MM.1S (cell line): ENCODE data around the gene DNAH10.
A peak's percentile ranks its signal among the peaks of the same experiment; 100 is the strongest.

Experiments used
- DNase-seq: peaks from one replicate; pipeline ENCODE4 v3.0.0-alpha.2; 2015
- H2AFZ ChIP-seq: fragments of 300-600 bp; sonication (generic); 2 replicates; pipeline ENCODE4 v1.6.0; 2016; ENCODE audit warnings: antibody characterized with exemption, low read length
- H3F3A ChIP-seq: fragments of 300-600 bp; sonication (generic); 2 replicates; pipeline ENCODE4 v1.6.1; 2016; ENCODE audit warnings: mild to moderate bottlenecking, antibody characterized with exemption, low read length, moderate library complexity, mixed read lengths; ENCODE audit not compliant: insufficient read depth
- H3K27ac ChIP-seq: fragments of 300-600 bp; sonication (generic); 2 replicates; pipeline ENCODE4 v1.5.1; 2016; ENCODE audit warnings: mild to moderate bottlenecking, low read length
- H3K27me3 ChIP-seq: fragments of 300-600 bp; sonication (generic); replicated peaks from 2 replicates; pipeline ENCODE4 v1.6.0; 2016; ENCODE audit warnings: low read length; ENCODE audit not compliant: insufficient read depth
- H3K36me3 ChIP-seq: fragments of 300-600 bp; sonication (generic); replicated peaks from 2 replicates; pipeline ENCODE4 v1.6.1; 2016; ENCODE audit warnings: mild to moderate bottlenecking, low read length, mixed read lengths; ENCODE audit not compliant: insufficient read depth
- H3K4me1 ChIP-seq: fragments of 300-600 bp; sonication (generic); 2 replicates; pipeline ENCODE4 v1.6.1; 2016; ENCODE audit warnings: low read length, mixed read lengths
- H3K4me2 ChIP-seq: fragments of 300-600 bp; sonication (generic); 2 replicates; pipeline ENCODE4 v1.6.0; 2016; ENCODE audit warnings: low read depth, low read length
- H3K4me3 ChIP-seq: fragments of 300-600 bp; sonication (generic); 2 replicates; pipeline ENCODE4 v1.5.1; 2016; ENCODE audit warnings: low read length, mixed read lengths
- H3K79me2 ChIP-seq: fragments of 300-600 bp; sonication (generic); 2 replicates; pipeline ENCODE4 v1.6.1; 2016; ENCODE audit warnings: mixed run types, low read length, mixed read lengths
- H3K9ac ChIP-seq: fragments of 300-600 bp; sonication (generic); 2 replicates; pipeline ENCODE4 v1.6.1; 2016; ENCODE audit warnings: low read length, mixed read lengths
- H3K9me2 ChIP-seq: fragments of 300-600 bp; sonication (generic); replicated peaks from 2 replicates; pipeline ENCODE4 v1.6.1; 2016; ENCODE audit warnings: mild to moderate bottlenecking, low read length, mixed read lengths; ENCODE audit not compliant: insufficient read depth
- H3K9me3 ChIP-seq: fragments of 300-600 bp; sonication (generic); replicated peaks from 2 replicates; pipeline ENCODE4 v1.6.1; 2016; ENCODE audit warnings: mild to moderate bottlenecking, low read length, mixed read lengths; ENCODE audit not compliant: insufficient read depth
- H4K20me1 ChIP-seq: fragments of 300-600 bp; sonication (generic); 2 replicates; pipeline ENCODE4 v1.6.1; 2016; ENCODE audit warnings: mild to moderate bottlenecking, low read length, moderate library complexity, mixed read lengths; ENCODE audit not compliant: insufficient read depth
- CTCF ChIP-seq: fragments of 300-600 bp; sonication (generic); IDR thresholded peaks from 2 replicates; pipeline ENCODE4 v1.5.1; 2016; ENCODE audit warnings: antibody characterized with exemption, low read length, mixed read lengths
- EZH2 ChIP-seq: fragments of 300-600 bp; sonication (generic); optimal IDR thresholded peaks from 2 replicates; pipeline ENCODE3; 2017; ENCODE audit warnings: low read depth, mild to moderate bottlenecking, antibody characterized with exemption, low read length, mixed read lengths
- EZH2phosphoT487 ChIP-seq: fragments of 300-600 bp; sonication (generic); IDR thresholded peaks from 2 replicates; pipeline ENCODE4 v1.6.1; 2018; ENCODE audit warnings: antibody characterized with exemption, low read length

DNAH10 gene

GRCh38 chr12:123979566-123979965, 217.5 kb downstream of the DNAH10 start:
- DNase-seq: no peak
- Histone ChIP-seq H3K4me3 (no peak overlapping the region), H3K27me3 (no peaks in the 10 kb centered on the region), H3K4me1 (no peaks in the 10 kb centered on the region), H3K79me2 (peaks cover 48% of the 10 kb centered on the region), H3K9ac (no peak overlapping the region), H3K27ac (no peak overlapping the region), H2AFZ (no peak overlapping the region), H3K9me2 (no peaks in the 10 kb centered on the region), H3K36me3 (no peaks in the 10 kb centered on the region), H3K4me2 (no peak overlapping the region), H3F3A (no peaks in the 10 kb centered on the region), H3K9me3 (no peaks in the 10 kb centered on the region), H4K20me1 (no peaks in the 10 kb centered on the region)
- TF ChIP-seq EZH2 (no peak), EZH2phosphoT487 (no peak), CTCF (no peak)

GRCh38 chr12:123982269-123982668, 220.2 kb downstream of the DNAH10 start:
- Histone ChIP-seq H3K9me2 (no peaks in the 10 kb centered on the region), H3K36me3 (no peaks in the 10 kb centered on the region), H3K9me3 (no peaks in the 10 kb centered on the region), H3K4me1 (no peaks in the 10 kb centered on the region), H3K4me3 (no peak overlapping the region), H3F3A (no peaks in the 10 kb centered on the region), H4K20me1 (no peaks in the 10 kb centered on the region), H2AFZ (no peak overlapping the region), H3K27ac (no peak overlapping the region), H3K27me3 (no peaks in the 10 kb centered on the region), H3K4me2 (no peak overlapping the region), H3K79me2 (peaks cover 55% of the 10 kb centered on the region), H3K9ac (no peak overlapping the region)
- TF ChIP-seq EZH2 (no peak), EZH2phosphoT487 (no peak), CTCF (no peak)
- no peak for DNase-seq

GRCh38 chr12:123983822-123984485, 221.9 kb downstream of the DNAH10 start:
- Histone ChIP-seq H4K20me1 (no peaks in the 10 kb centered on the region), H3K27me3 (no peaks in the 10 kb centered on the region), H3K27ac (no peak overlapping the region), H3K79me2 (peaks cover 59% of the 10 kb centered on the region), H3F3A (no peaks in the 10 kb centered on the region), H3K4me3 (no peak overlapping the region), H3K4me1 (no peaks in the 10 kb centered on the region), H3K4me2 (no peak overlapping the region), H3K9me3 (no peaks in the 10 kb centered on the region), H3K36me3 (0 out of 2 replicates have a peak, but pooled peaks cover 2% of the 10 kb centered on the region), H3K9me2 (no peaks in the 10 kb centered on the region), H2AFZ (no peak overlapping the region), H3K9ac (no peak overlapping the region)
- TF ChIP-seq EZH2phosphoT487 (no peak), EZH2 (no peak), CTCF (peak; percentile 50)
- peak; percentile 48 for DNase-seq
